Endothelial cell of umbilical vein (primary cell): ENCODE measurements around the gene FANCD2. TPM values are rescaled to one million over a fixed set of nuclear protein-coding genes. Genes with fewer than 3 reads are reported as not detected.

Experiments used
- BruUV-seq: library from RNA; stranded (reverse); fragments of 400-500 nt; replicated peaks from 2 replicates; lab custom pipeline; 2021; lab: Mats Ljungman, UMichigan
- CTCF ChIA-PET: fragments of 300-600, 350-600 bp; sonication (Branson Sonifier 250); formaldehyde crosslinking; loops from one replicate; lab custom pipeline; 2021; ENCODE audit warnings: antibody characterized with exemption, inconsistent platforms; lab: Charles Lee
- POLR2A ChIA-PET: fragments of 300-600, 350-600 bp; sonication (Branson Sonifier 250); formaldehyde crosslinking; loops from one replicate; lab custom pipeline; 2021; ENCODE audit warnings: antibody characterized with exemption, inconsistent platforms; lab: Charles Lee
- DNase-seq: peaks from one replicate; pipeline ENCODE4 v3.0.0-alpha.2; 2011; ENCODE audit warnings: low read depth, low spot score
- FAIRE-seq: peaks from 2 replicates; lab custom pipeline; 2011; peaks lifted over from hg19 to GRCh38; lab: Jason Lieb, UNC
- H2AFZ ChIP-seq: 2 replicates; pipeline ENCODE4 v1.6.0; 2012; ENCODE audit warnings: low read depth, low read length, control low read depth, inconsistent platforms
- H3K27ac ChIP-seq: 2 replicates; pipeline ENCODE4 v1.5.1; 2011; ENCODE audit warnings: low read depth, mild to moderate bottlenecking, control low read depth, low read length, moderate library complexity; ENCODE audit not compliant: insufficient read depth
- H3K27me3 ChIP-seq, 2 experiments: 2 replicates each; pipeline versions ENCODE4 v1.6.0 to v1.6.1; 2011; ENCODE audit warnings: low read length in 2 of 2, mixed read lengths in 1 of 2; ENCODE audit not compliant: control insufficient read depth in 2 of 2, insufficient read depth in 2 of 2
- H3K36me3 ChIP-seq, 2 experiments: 2 replicates in 1 of 2; 3 replicates in 1 of 2; pipeline ENCODE4 v1.5.1; 2011; ENCODE audit warnings: low read length in 2 of 2, mild to moderate bottlenecking in 1 of 2, moderate library complexity in 1 of 2; ENCODE audit not compliant: control insufficient read depth in 2 of 2, insufficient read depth in 2 of 2; ENCODE audit errors: extremely low read depth in 1 of 2
- H3K4me1 ChIP-seq: 3 replicates; pipeline ENCODE4 v1.5.1; 2011; ENCODE audit warnings: mild to moderate bottlenecking, low read length; ENCODE audit not compliant: control insufficient read depth, insufficient read depth; ENCODE audit errors: extremely low read depth
- H3K4me2 ChIP-seq: 2 replicates; pipeline ENCODE4 v1.6.1; 2011; ENCODE audit warnings: low read length, control low read depth, mixed read lengths; ENCODE audit not compliant: insufficient read depth
- H3K4me3 ChIP-seq, 3 experiments: fragments of 200-600 bp in 1 of 3; sonication (generic), shearing (Covaris generic) in 1 of 3; replicated peaks in 1 of 3; 2 replicates each; pipeline ENCODE4 v1.5.1; 2011 to 2016; ENCODE audit warnings: control low read depth in 3 of 3, low read length in 3 of 3, mild to moderate bottlenecking in 2 of 3, inconsistent platforms in 1 of 3, low read depth in 1 of 3, moderate library complexity in 1 of 3; ENCODE audit not compliant: insufficient read depth in 1 of 3
- H3K79me2 ChIP-seq: 2 replicates; pipeline ENCODE4 v1.6.0; 2012; ENCODE audit warnings: low read length, inconsistent platforms; ENCODE audit not compliant: control insufficient read depth, insufficient read depth
- H3K9ac ChIP-seq: replicated peaks from 2 replicates; pipeline ENCODE3; 2011; ENCODE audit warnings: low read length, control low read depth; ENCODE audit not compliant: insufficient read depth; ENCODE audit errors: extremely low read depth
- H3K9me1 ChIP-seq: replicated peaks from 3 replicates; pipeline ENCODE4 v1.6.0; 2011; ENCODE audit warnings: mild to moderate bottlenecking, low read length; ENCODE audit not compliant: control insufficient read depth, insufficient read depth; ENCODE audit errors: extremely low read depth
- H3K9me3 ChIP-seq: replicated peaks from 2 replicates; pipeline ENCODE4 v1.5.1; 2012; ENCODE audit warnings: low read length, inconsistent platforms; ENCODE audit not compliant: control insufficient read depth, insufficient read depth
- H4K20me1 ChIP-seq: replicated peaks from 2 replicates; pipeline ENCODE3; 2011; ENCODE audit warnings: mild to moderate bottlenecking, low read length; ENCODE audit not compliant: control insufficient read depth, insufficient read depth; ENCODE audit errors: extremely low read depth
- CTCF ChIP-seq, 2 donors: IDR thresholded peaks; 1 replicate in 1 of 2; 2 replicates in 1 of 2; pipeline ENCODE4 v1.5.1; 2011; ENCODE audit warnings: low read length in 2 of 2, mild to moderate bottlenecking in 2 of 2, moderate library complexity in 2 of 2, control low read depth in 1 of 2, inconsistent platforms in 1 of 2, low read depth in 1 of 2; ENCODE audit not compliant: insufficient read depth in 1 of 2; ENCODE audit errors: extremely low read depth in 1 of 2
- EZH2 ChIP-seq: IDR thresholded peaks from 2 replicates; pipeline ENCODE4 v1.6.1; 2012; ENCODE audit warnings: borderline replicate concordance, low read depth, mild to moderate bottlenecking, moderate library complexity, low read length, inconsistent platforms; ENCODE audit not compliant: severe bottlenecking
- FOS ChIP-seq: IDR thresholded peaks from 2 replicates; pipeline ENCODE4 v1.6.1; 2011; ENCODE audit warnings: mild to moderate bottlenecking, low read length, moderate library complexity, borderline replicate concordance; ENCODE audit not compliant: insufficient read depth
- GATA2 ChIP-seq: IDR thresholded peaks from 2 replicates; pipeline ENCODE4 v1.7.0; 2011; ENCODE audit warnings: low read depth, mild to moderate bottlenecking, moderate library complexity, mixed read lengths, low read length; ENCODE audit not compliant: insufficient read length, insufficient read depth
- JUN ChIP-seq: IDR thresholded peaks from 2 replicates; pipeline ENCODE4 v1.6.1; 2011; ENCODE audit warnings: borderline replicate concordance, low read depth; ENCODE audit not compliant: insufficient read length, insufficient read depth
- MAX ChIP-seq: IDR thresholded peaks from 2 replicates; pipeline ENCODE4 v1.6.1; 2011; ENCODE audit not compliant: insufficient read depth, insufficient read length
- MYC ChIP-seq: IDR thresholded peaks from one replicate; pipeline ENCODE4 v1.6.1; 2011; ENCODE audit warnings: mild to moderate bottlenecking, low read depth, low read length
- POLR2A ChIP-seq: IDR thresholded peaks from 2 replicates; pipeline ENCODE4 v1.6.1; 2012; ENCODE audit warnings: low read depth, mild to moderate bottlenecking, control low read depth, low read length
- POLR2AphosphoS5 ChIP-seq: IDR thresholded peaks from 2 replicates; pipeline ENCODE4 v1.6.1; 2012; ENCODE audit warnings: low read depth, mild to moderate bottlenecking, control low read depth, low read length, moderate library complexity; ENCODE audit not compliant: insufficient read depth
- dilution Hi-C: fragments of 300-500 bp; cut with MboI; formaldehyde crosslinking; loops from one replicate; pipeline ENCODE4 v1.15.0; 2019; ENCODE audit warnings: low sequenced_read_pairs; ENCODE audit not compliant: extremely low pct_ligation_motif_present
- intact Hi-C: fragments of 100-400 bp; cut with micrococcal nuclease; formaldehyde crosslinking; loops from one replicate; pipeline ENCODE4 v1.10.0; 2022
- polyA plus RNA-seq, 4 experiments: library from polyadenylated mRNA; depleted of rRNA in 3 of 4; stranded (reverse) in 3 of 4; unstranded in 1 of 4; fragments of >200 nt; gene quantifications; 2 replicates each; pipeline versions ENCODE4 v1.2.1 to v1.2.3, GENCODE V29; 2011 to 2012; ENCODE audit warnings: missing spikeins in 1 of 4
- total RNA-seq: library from RNA; stranded (reverse); gene quantifications from 2 replicates; pipeline ENCODE4 v1.2.3, GENCODE V29; 2021

The FANCD2 gene
- total and polyA plus RNA-seq, 2 donors (not counting 3 experiments of a cell fraction or from before 2014, with no cell fraction given) = 8.2 to 26.8 TPM

GRCh38 chr3:10006762-10007090 is 19.5 kb upstream of the FANCD2 start:
- Histone ChIP-seq H3K36me3 (no peaks in the 10 kb centered on the region), H3K4me1 (peaks cover 12% of the 10 kb centered on the region), H2AFZ (no peak overlapping the region), H3K27me3 (no peaks in the 10 kb centered on the region), H3K9me3 (no peaks in the 10 kb centered on the region), H3K4me2 (no peak overlapping the region), H3K27ac (no peak overlapping the region), H3K79me2 (no peaks in the 10 kb centered on the region), H4K20me1 (no peaks in the 10 kb centered on the region), H3K9me1 (no peaks in the 10 kb centered on the region), H3K9ac (no peak overlapping the region), H3K4me3 (no peak overlapping the region)
- dilution Hi-C loops = no loop called here
- TF ChIP-seq CTCF (IDR thresholded peaks at IDR 0.05; ENCODE audit: extremely low read depth in 1 of 2, insufficient read depth in 1 of 2, low read depth in 1 of 2, low read length in 2 of 2) (no peak), MAX (no peak), EZH2 (no peak), FOS (no peak), POLR2AphosphoS5 (no peak), JUN (no peak), GATA2 (no peak), MYC (no peak), POLR2A (no peak)
- intact Hi-C loops = no loop called here
- no peak for DNase-seq
- FAIRE-seq = no peak
- ChIA-PET CTCF (no interaction called here), POLR2A (no interaction called here)
- BruUV-seq = no TSS peak
